SH-SY5Y (cell line): ENCODE measurements around the gene KDM4D.

Experiments used
- GATA2 ChIP-seq: IDR thresholded peaks from 2 replicates; pipeline ENCODE4 v1.6.1; 2011; ENCODE audit warnings: mild to moderate bottlenecking, low read depth, low read length
- GATA3 ChIP-seq: IDR thresholded peaks from 2 replicates; pipeline ENCODE4 v1.6.1; 2011; ENCODE audit warnings: low read depth, mild to moderate bottlenecking, low read length, moderate library complexity

GRCh38 chr11:94972700-94973098 lies 810 bp upstream of the KDM4D start:
- no peak for TF ChIP-seq GATA2
- no peak for TF ChIP-seq GATA3
